Caco-2 (cell line): Measurements from ENCODE around the gene RPRD2. TPM values are rescaled to one million over a fixed set of nuclear protein-coding genes. Genes with fewer than 3 reads are reported as not detected.

Source experiments
- BruUV-seq: library from RNA; stranded (reverse); fragments of 400-500 nt; replicated peaks from 2 replicates; lab custom pipeline; 2021; lab: Mats Ljungman, UMichigan
- CTCF ChIA-PET: fragments of 300-600 bp; sonication (Branson Sonifier 250); formaldehyde crosslinking; loops from one replicate; lab custom pipeline; 2022; ENCODE audit warnings: antibody characterized with exemption; lab: Charles Lee
- POLR2A ChIA-PET: fragments of 300-600 bp; sonication (Branson Sonifier 250); formaldehyde crosslinking; loops from one replicate; lab custom pipeline; 2022; ENCODE audit warnings: antibody characterized with exemption; lab: Charles Lee
- DNase-seq, 2 experiments: peaks; one replicate each; pipeline versions ENCODE4 v3.0.0 to v3.0.0-alpha.2; 2020 to 2022
- H3K27me3 ChIP-seq: replicated peaks from 2 replicates; pipeline ENCODE4 v1.6.0; 2011; ENCODE audit warnings: low read length; ENCODE audit not compliant: control insufficient read depth, insufficient read depth
- H3K36me3 ChIP-seq: 2 replicates; pipeline ENCODE4 v1.5.1; 2011; ENCODE audit warnings: low read length; ENCODE audit not compliant: control insufficient read depth, insufficient read depth
- H3K4me1 ChIP-seq: fragments of 250-450 bp; sonication (Bioruptor Pico); 2 replicates; pipeline ENCODE4 v1.5.1; 2020; ENCODE audit warnings: mild to moderate bottlenecking
- H3K4me3 ChIP-seq: 2 replicates; pipeline ENCODE4 v1.5.1; 2011; ENCODE audit warnings: low read depth, mild to moderate bottlenecking, control low read depth, low read length
- H3K9me3 ChIP-seq: fragments of 250-450 bp; sonication (Bioruptor Pico); 2 replicates; pipeline ENCODE4 v1.5.1; 2020; ENCODE audit warnings: mild to moderate bottlenecking, moderate library complexity
- H3K27ac Mint-ChIP-seq: one replicate; pipeline ENCODE4 v1.8.0; 2022; ENCODE audit warnings: mixed read lengths; ENCODE audit not compliant: unreplicated experiment
- H3K27me3 Mint-ChIP-seq: one replicate; pipeline ENCODE4 v1.8.0; 2022; ENCODE audit warnings: mixed read lengths; ENCODE audit not compliant: insufficient read depth, unreplicated experiment
- H3K36me3 Mint-ChIP-seq: one replicate; pipeline ENCODE4 v1.8.0; 2022; ENCODE audit warnings: mild to moderate bottlenecking, mixed read lengths; ENCODE audit not compliant: insufficient read depth, unreplicated experiment
- H3K4me1 Mint-ChIP-seq: one replicate; pipeline ENCODE4 v1.8.0; 2022; ENCODE audit warnings: low read depth, mixed read lengths; ENCODE audit not compliant: unreplicated experiment
- H3K4me3 Mint-ChIP-seq: one replicate; pipeline ENCODE4 v1.8.0; 2022; ENCODE audit warnings: mild to moderate bottlenecking, moderate library complexity, mixed read lengths; ENCODE audit not compliant: unreplicated experiment
- H3K9me3 Mint-ChIP-seq: one replicate; pipeline ENCODE4 v1.8.0; 2022; ENCODE audit warnings: mixed read lengths; ENCODE audit not compliant: unreplicated experiment
- intact Hi-C: fragments of 100-400 bp; cut with micrococcal nuclease; formaldehyde crosslinking; loops from one replicate; pipeline ENCODE4 v1.10.0; 2022; ENCODE audit not compliant: unreplicated experiment
- total RNA-seq: library from RNA; stranded (reverse); gene quantifications from 2 replicates; pipeline ENCODE4 v1.2.3, GENCODE V29; 2022
- TF ChIP-seq, protein P1 (sequence below), 2 experiments: fragments of 200-600 bp in 1 of 2; IDR thresholded peaks; 1 replicate in 1 of 2; 2 replicates in 1 of 2; pipeline versions ENCODE4 v1.5.1 to v1.8.0; 2011 to 2022; ENCODE audit warnings: antibody characterized with exemption in 1 of 2, control low read depth in 1 of 2, inconsistent platforms in 1 of 2, low read depth in 1 of 2, low read length in 1 of 2, mild to moderate bottlenecking in 1 of 2, moderate library complexity in 1 of 2; ENCODE audit not compliant: insufficient read depth in 1 of 2, severe bottlenecking in 1 of 2, unreplicated experiment in 1 of 2

The RPRD2 gene
- total RNA-seq, 1 experiment from 2014 or later, result 24.3 TPM

DNA sequence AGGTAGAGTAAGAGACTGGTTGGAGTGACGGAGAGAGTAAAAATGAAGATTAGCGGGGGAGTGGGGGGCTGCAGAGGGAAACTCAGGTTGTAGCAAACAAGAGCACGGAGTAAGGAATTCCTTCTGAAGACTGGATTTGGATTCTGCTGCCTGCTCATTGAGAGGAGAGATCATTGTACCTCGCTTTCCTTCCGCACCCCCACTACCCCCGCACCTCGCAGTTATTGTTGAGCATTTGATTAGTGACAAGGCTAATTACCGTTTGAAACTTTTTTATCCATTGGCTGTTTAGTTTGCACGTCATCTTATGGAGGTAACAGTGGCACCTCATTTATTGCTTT is 42.2 kb upstream of the RPRD2 start:
- intact Hi-C loops, result no loop called here
- TSS peak; percentile 91 for BruUV-seq
- CTCF ChIA-PET, result no interaction called here

DNA sequence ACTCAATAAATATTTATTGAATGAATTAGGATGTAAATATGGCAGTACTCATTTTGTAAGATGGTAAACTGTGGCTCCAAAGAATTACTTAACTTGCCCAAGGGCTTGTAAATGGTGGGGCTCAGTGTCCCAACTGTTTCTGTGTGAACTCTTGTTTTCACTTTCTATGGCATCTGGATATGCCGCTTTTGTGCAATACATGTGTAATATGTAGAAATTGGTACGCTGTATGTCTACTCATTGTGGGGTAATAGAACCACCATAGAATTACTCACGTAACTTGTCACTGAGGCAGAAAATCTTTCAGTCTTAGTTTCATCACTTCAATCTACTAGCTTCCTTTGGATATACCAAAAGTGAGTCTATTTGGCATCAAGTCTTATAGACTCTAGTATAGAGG is 41.6 kb upstream of the RPRD2 start:
- no peaks in the 10 kb centered on the region for H3K27me3 Mint-ChIP-seq
- Histone ChIP-seq H3K27me3 (no peaks in the 10 kb centered on the region), H3K4me1 (peaks cover 10% of the 10 kb centered on the region), H3K9me3 (no peaks in the 10 kb centered on the region), H3K36me3 (peaks cover 1% of the 10 kb centered on the region), H3K4me3 (peak overlapping the region; percentile 76)
- no TSS peak for BruUV-seq
- no peaks in the 10 kb centered on the region for H3K9me3 Mint-ChIP-seq
- H3K4me1 Mint-ChIP-seq, result no peaks in the 10 kb centered on the region
- POLR2A ChIA-PET, result no interaction called here
- CTCF ChIA-PET, result no interaction called here
- peaks cover 64% of the 10 kb centered on the region for H3K36me3 Mint-ChIP-seq
- peak overlapping the region; percentile 93 for H3K27ac Mint-ChIP-seq
- TF ChIP-seq, protein P1, sequence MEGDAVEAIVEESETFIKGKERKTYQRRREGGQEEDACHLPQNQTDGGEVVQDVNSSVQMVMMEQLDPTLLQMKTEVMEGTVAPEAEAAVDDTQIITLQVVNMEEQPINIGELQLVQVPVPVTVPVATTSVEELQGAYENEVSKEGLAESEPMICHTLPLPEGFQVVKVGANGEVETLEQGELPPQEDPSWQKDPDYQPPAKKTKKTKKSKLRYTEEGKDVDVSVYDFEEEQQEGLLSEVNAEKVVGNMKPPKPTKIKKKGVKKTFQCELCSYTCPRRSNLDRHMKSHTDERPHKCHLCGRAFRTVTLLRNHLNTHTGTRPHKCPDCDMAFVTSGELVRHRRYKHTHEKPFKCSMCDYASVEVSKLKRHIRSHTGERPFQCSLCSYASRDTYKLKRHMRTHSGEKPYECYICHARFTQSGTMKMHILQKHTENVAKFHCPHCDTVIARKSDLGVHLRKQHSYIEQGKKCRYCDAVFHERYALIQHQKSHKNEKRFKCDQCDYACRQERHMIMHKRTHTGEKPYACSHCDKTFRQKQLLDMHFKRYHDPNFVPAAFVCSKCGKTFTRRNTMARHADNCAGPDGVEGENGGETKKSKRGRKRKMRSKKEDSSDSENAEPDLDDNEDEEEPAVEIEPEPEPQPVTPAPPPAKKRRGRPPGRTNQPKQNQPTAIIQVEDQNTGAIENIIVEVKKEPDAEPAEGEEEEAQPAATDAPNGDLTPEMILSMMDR (IDR thresholded peaks at IDR 0.05; ENCODE audit: insufficient read depth in 1 of 2, low read depth in 1 of 2, low read length in 1 of 2, severe bottlenecking in 1 of 2, unreplicated experiment in 1 of 2), result no peak
- DNase-seq, result peak in 1 of 2 experiments; percentile 13
- peak overlapping the region; percentile 92 for H3K4me3 Mint-ChIP-seq
- intact Hi-C loops, result no loop called here

More for the DNA sequence above, 42.2 kb upstream of the RPRD2 start:
- POLR2A ChIA-PET, result interaction anchor here (1.1 kb wide), 1 partner anchor 42 kb away, joined by 8 read pairs; the partner anchor contains the start of gene RPRD2
- Mint-ChIP-seq H3K27ac (peak overlapping the region; percentile 93), H3K4me1 (no peaks in the 10 kb centered on the region), H3K27me3 (no peaks in the 10 kb centered on the region), H3K4me3 (peak overlapping the region; percentile 92), H3K36me3 (peaks cover 59% of the 10 kb centered on the region), H3K9me3 (no peaks in the 10 kb centered on the region)
- Histone ChIP-seq H3K36me3 (peaks cover 1% of the 10 kb centered on the region), H3K4me1 (peaks cover 10% of the 10 kb centered on the region), H3K9me3 (no peaks in the 10 kb centered on the region), H3K4me3 (peak overlapping the region; percentile 76), H3K27me3 (no peaks in the 10 kb centered on the region)
- no peak for DNase-seq
- TF ChIP-seq, protein P1 (IDR thresholded peaks at IDR 0.05; ENCODE audit: insufficient read depth in 1 of 2, low read depth in 1 of 2, low read length in 1 of 2, severe bottlenecking in 1 of 2, unreplicated experiment in 1 of 2), result no peak

DNA sequence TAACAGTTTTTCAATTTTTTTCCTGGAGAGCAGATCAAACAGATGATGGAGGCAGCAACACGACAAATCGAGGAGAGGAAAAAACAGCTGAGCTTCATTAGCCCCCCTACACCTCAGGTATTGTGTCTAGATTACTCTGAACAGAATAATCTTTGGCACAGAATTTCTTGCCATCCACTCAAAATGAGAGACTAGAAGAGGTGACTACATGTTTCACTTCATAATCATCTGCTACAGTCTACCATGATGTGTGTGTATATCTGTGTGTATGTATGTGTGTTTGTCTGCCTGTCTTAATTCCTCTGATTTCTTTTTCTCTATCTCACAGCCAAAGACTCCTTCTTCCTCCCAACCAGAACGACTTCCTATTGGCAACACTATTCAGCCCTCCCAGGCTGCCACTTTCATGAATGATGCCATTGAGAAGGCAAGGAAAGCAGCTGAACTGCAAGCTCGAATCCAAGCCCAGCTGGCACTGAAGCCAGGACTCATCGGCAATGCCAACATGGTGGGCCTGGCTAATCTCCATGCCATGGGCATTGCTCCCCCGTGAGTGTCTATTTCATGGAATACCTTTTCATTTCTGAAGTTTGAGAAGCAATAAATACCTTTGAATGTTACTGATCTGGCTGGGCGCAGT is 31.2 kb upstream of the RPRD2 start:
- Mint-ChIP-seq H3K27me3 (no peaks in the 10 kb centered on the region), H3K4me1 (no peaks in the 10 kb centered on the region), H3K36me3 (peaks cover 97% of the 10 kb centered on the region), H3K9me3 (no peaks in the 10 kb centered on the region), H3K27ac (no peak overlapping the region), H3K4me3 (no peak overlapping the region)
- Histone ChIP-seq H3K4me1 (no peaks in the 10 kb centered on the region), H3K9me3 (no peaks in the 10 kb centered on the region), H3K36me3 (peaks cover 9% of the 10 kb centered on the region), H3K4me3 (no peak overlapping the region), H3K27me3 (no peaks in the 10 kb centered on the region)
- BruUV-seq, result no TSS peak
- CTCF ChIA-PET, result no interaction called here
- POLR2A ChIA-PET, result no interaction called here
- no peak for DNase-seq
- TF ChIP-seq, protein P1 (IDR thresholded peaks at IDR 0.05; ENCODE audit: insufficient read depth in 1 of 2, low read depth in 1 of 2, low read length in 1 of 2, severe bottlenecking in 1 of 2, unreplicated experiment in 1 of 2), result no peak
- intact Hi-C loops, result no loop called here
